ENCODE data around the gene KIF5C. TPM values are rescaled to one million over a fixed set of nuclear protein-coding genes. Genes with fewer than 3 reads are reported as not detected.

The KIF5C gene
- total and polyA plus RNA-seq, 2 of the 13 experiments (the other 11 are each of a cell fraction or from before 2014, with no cell fraction given) = 0.15 to 0.20 TPM

GRCh38 chr2:148979164-148979918 is 104.3 kb downstream of the KIF5C start:
- POLR2A ChIA-PET = no interaction called here
- FAIRE-seq = no peak
- Histone ChIP-seq H3K27ac (ENCODE audit: extremely low read length, insufficient read depth, low read length) (no peak overlapping the region), H3K27me3 (ENCODE audit: control insufficient read depth in 1 of 2, insufficient read depth in 2 of 2, low read length in 2 of 2) (peaks cover 0 to 4% of the 10 kb centered on the region in 2 experiments; a peak in 2 of 5 replicates), H3K79me2 (ENCODE audit: insufficient read depth, low read length) (no peaks in the 10 kb centered on the region), H3K9me3 (ENCODE audit: low read length) (no peaks in the 10 kb centered on the region), H3K4me3 (replicated peaks in 1 of 3; ENCODE audit: insufficient read depth in 1 of 3, low read depth in 2 of 3, low read length in 3 of 3) (no peak overlapping the region), H4K20me1 (ENCODE audit: insufficient read depth, low read length) (no peaks in the 10 kb centered on the region), H3K9ac (ENCODE audit: insufficient read depth, low read depth, low read length) (no peak overlapping the region), H2AFZ (ENCODE audit: low read length) (no peak overlapping the region), H3K4me2 (ENCODE audit: low read depth, low read length) (no peak overlapping the region), H3K4me1 (ENCODE audit: insufficient read depth, low read length) (no peaks in the 10 kb centered on the region), H3K36me3 (replicated peaks in 1 of 2; ENCODE audit: control insufficient read depth in 1 of 2, insufficient read depth in 2 of 2, low read length in 2 of 2) (no peaks in the 10 kb centered on the region)
- WGBS (ENCODE audit: low lambda C conversion rate) = 17% methylated on average over 6 of the region's 6 CpGs
- ATAC-seq = no peak
- TF ChIP-seq ZNF10 (CRISPR knock-in tag; IDR thresholded peaks at IDR 0.05; ENCODE audit: borderline replicate concordance, low read depth) = no peak
- no peak for TF ChIP-seq ZNF883 (CRISPR knock-in tag; IDR thresholded peaks at IDR 0.05; ENCODE audit: not compliant biosample characterization)
- TF ChIP-seq MTF2 (CRISPR knock-in tag; IDR thresholded peaks at IDR 0.05; ENCODE audit: borderline replicate concordance) = no peak
- intact Hi-C loops (cut with micrococcal nuclease; ENCODE audit: unreplicated experiment) (no loop called here), in situ Hi-C loops (cut with HindIII; ENCODE audit: extremely low pct_ligation_motif_present, low pct_unique_long_range_greater_than_20kb) (loop anchor here (25.0 kb wide), 2 partner anchors 342 to 1042 kb away; partner anchors contain the start of gene EPC2)
- CTCF ChIA-PET (ENCODE audit: low intra/inter-chr PET ratio, low total read pairs) = no interaction called here
- BruUV-seq (replicated peaks) = no TSS peak
- no peak for DNase-seq (ENCODE audit: low spot score)

- no peaks in the 10 kb centered on the region for H3K9me3 ChIP-seq (ENCODE audit: low read length)
- no peaks in the 10 kb centered on the region for H3K4me1 ChIP-seq (ENCODE audit: insufficient read depth, low read length)
- no peak overlapping the region for H3K4me3 ChIP-seq (replicated peaks in 1 of 3; ENCODE audit: insufficient read depth in 1 of 3, low read depth in 2 of 3, low read length in 3 of 3)
- in situ Hi-C loops (cut with HindIII; ENCODE audit: extremely low pct_ligation_motif_present, low pct_unique_long_range_greater_than_20kb) (loop anchor here (25.0 kb wide), 2 partner anchors 343 to 1043 kb away; partner anchors contain the start of gene EPC2), intact Hi-C loops (cut with micrococcal nuclease; ENCODE audit: unreplicated experiment) (no loop called here)
- DNase-seq (ENCODE audit: low spot score) = no peak
- 5% methylated on average over 4 of the region's 4 CpGs for WGBS (ENCODE audit: low lambda C conversion rate)
- ChIA-PET POLR2A (no interaction called here), CTCF (ENCODE audit: low intra/inter-chr PET ratio, low total read pairs) (no interaction called here)
- no peak for FAIRE-seq
- BruUV-seq (replicated peaks) = no TSS peak
- H2AFZ ChIP-seq (ENCODE audit: low read length) = no peak overlapping the region
- no peak overlapping the region for H3K27ac ChIP-seq (ENCODE audit: extremely low read length, insufficient read depth, low read length)
- no peaks in the 10 kb centered on the region for H3K79me2 ChIP-seq (ENCODE audit: insufficient read depth, low read length)
- no peak for ATAC-seq
- H3K36me3 ChIP-seq (replicated peaks in 1 of 2; ENCODE audit: control insufficient read depth in 1 of 2, insufficient read depth in 2 of 2, low read length in 2 of 2) = no peaks in the 10 kb centered on the region
- no peak overlapping the region for H3K4me2 ChIP-seq (ENCODE audit: low read depth, low read length)
- no peaks in the 10 kb centered on the region for H4K20me1 ChIP-seq (ENCODE audit: insufficient read depth, low read length)
- H3K27me3 ChIP-seq (ENCODE audit: control insufficient read depth in 1 of 2, insufficient read depth in 2 of 2, low read length in 2 of 2) = peaks cover 0 to 4% of the 10 kb centered on the region in 2 experiments; a peak in 2 of 5 replicates
- no peak overlapping the region for H3K9ac ChIP-seq (ENCODE audit: insufficient read depth, low read depth, low read length)
- TF ChIP-seq JUN (CRISPR knock-in tag; IDR thresholded peaks at IDR 0.05) (no peak), KDM2A (CRISPR knock-in tag; IDR thresholded peaks at IDR 0.05; ENCODE audit: borderline replicate concordance, low read depth) (no peak), ZNF589 (CRISPR knock-in tag; conservative IDR thresholded peaks at IDR 0.05) (no peak), ZSCAN5A (CRISPR knock-in tag; IDR thresholded peaks at IDR 0.05; ENCODE audit: borderline replicate concordance) (no peak), SIN3B (IDR thresholded peaks at IDR 0.05; ENCODE audit: low read length) (no peak), NFRKB (IDR thresholded peaks at IDR 0.05) (no peak), ZNF597 (CRISPR knock-in tag; IDR thresholded peaks at IDR 0.05) (no peak), THYN1 (CRISPR knock-in tag; IDR thresholded peaks at IDR 0.05; ENCODE audit: borderline replicate concordance, low read depth) (no peak), PRDM15 (CRISPR knock-in tag; IDR thresholded peaks at IDR 0.05) (no peak)
Observed at GRCh38 chr2:148979919-148980277, 104.9 kb downstream of the KIF5C start.
